GM12875 (cell line): ENCODE measurements around the gene SPNS2.

Source experiments
- H3K4me3 ChIP-seq: one replicate; pipeline ENCODE4 v1.5.1; 2011; ENCODE audit warnings: low read depth, low read length, control low read depth
- TF ChIP-seq, protein P1 (sequence below): IDR thresholded peaks from 2 replicates; pipeline ENCODE4 v1.5.1; 2011; ENCODE audit warnings: low read depth, mild to moderate bottlenecking, control low read depth, inconsistent platforms, low read length, moderate library complexity, borderline replicate concordance; ENCODE audit not compliant: insufficient read depth

SPNS2 gene

GRCh38 chr17:4554441-4554996 is 55.8 kb downstream of the SPNS2 start:
- H3K4me3 ChIP-seq, result peak overlapping the region; percentile 87
- TF ChIP-seq, protein P1, sequence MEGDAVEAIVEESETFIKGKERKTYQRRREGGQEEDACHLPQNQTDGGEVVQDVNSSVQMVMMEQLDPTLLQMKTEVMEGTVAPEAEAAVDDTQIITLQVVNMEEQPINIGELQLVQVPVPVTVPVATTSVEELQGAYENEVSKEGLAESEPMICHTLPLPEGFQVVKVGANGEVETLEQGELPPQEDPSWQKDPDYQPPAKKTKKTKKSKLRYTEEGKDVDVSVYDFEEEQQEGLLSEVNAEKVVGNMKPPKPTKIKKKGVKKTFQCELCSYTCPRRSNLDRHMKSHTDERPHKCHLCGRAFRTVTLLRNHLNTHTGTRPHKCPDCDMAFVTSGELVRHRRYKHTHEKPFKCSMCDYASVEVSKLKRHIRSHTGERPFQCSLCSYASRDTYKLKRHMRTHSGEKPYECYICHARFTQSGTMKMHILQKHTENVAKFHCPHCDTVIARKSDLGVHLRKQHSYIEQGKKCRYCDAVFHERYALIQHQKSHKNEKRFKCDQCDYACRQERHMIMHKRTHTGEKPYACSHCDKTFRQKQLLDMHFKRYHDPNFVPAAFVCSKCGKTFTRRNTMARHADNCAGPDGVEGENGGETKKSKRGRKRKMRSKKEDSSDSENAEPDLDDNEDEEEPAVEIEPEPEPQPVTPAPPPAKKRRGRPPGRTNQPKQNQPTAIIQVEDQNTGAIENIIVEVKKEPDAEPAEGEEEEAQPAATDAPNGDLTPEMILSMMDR, result no peak

- H3K4me3 ChIP-seq, result peak within 1 kb of the TSS; percentile 87
- TF ChIP-seq, protein P1, result no peak
Observed at GRCh38 chr17:4554997-4555799, 56.5 kb downstream of the SPNS2 start, which contains the start of gene MYBBP1A. Gene MYBBP1A, minus strand, starts transcription at chr17:4555384. Its CDS starts 60 bp downstream, at chr17:4555324.

DNA sequence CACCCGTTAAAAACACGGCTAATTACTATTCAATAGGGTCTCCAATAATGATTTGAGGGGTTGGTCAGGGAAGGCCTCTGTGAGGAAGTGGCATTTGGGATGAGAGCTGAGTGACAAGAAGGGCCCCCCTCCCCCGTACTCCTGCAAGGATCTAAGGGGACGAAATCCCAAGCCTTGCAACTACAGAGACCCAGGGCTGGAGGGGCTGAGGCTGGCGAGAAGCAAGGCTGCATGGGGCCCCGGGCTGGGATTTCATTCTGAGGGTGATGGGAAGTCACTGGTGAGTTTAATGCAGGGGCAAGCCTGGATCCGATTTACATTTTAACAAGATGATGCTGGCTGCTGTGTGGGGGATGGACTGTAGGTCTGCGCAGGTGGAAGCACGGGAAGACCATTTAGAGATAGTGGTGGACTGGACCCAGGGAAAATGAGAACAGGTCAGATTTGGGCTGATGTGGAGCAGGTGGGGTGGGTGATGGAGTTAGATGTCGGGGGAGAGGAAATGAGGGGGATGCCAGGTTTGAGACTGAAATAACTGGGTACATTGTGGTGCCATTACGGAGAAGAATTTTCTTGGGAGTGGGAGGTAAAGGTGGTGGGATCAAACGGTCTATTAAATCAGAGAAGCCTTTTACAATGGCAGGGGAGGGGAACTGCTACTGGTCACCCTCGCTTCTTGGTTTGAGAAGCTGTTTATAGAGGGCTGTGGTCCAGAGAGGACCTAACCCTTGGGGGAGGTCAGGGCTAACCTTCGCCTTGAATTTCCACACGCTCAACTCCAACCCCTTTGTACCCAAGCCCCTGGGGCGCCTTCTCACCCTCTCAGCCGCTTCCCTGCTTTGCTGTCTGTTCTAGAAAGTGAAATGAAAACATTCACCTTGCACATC is 57.4 kb downstream of the SPNS2 start:
- TF ChIP-seq, protein P1, result no peak
- peak overlapping the region; percentile 87 for H3K4me3 ChIP-seq

DNA sequence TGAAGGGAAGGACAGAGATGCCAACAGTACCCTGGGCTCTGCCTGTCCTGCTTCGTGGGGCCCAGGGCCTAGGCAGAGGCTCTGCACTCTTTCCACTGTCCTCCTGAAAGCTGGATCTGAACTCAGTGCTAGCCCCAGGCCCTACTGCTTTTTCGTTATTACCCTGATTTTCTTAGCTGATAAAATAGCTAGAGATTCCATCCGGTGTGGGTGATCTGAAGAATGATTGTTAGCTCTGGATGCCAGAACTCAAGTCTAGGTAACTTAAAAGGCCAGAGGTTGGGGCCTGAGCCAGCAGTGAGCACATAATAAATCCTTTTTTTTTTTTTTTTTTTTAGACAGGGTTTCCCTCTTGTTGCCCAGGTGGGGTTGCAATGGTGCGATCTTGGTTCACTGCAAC is 58.3 kb downstream of the SPNS2 start:
- TF ChIP-seq, protein P1, result no peak
- no peak overlapping the region for H3K4me3 ChIP-seq

DNA sequence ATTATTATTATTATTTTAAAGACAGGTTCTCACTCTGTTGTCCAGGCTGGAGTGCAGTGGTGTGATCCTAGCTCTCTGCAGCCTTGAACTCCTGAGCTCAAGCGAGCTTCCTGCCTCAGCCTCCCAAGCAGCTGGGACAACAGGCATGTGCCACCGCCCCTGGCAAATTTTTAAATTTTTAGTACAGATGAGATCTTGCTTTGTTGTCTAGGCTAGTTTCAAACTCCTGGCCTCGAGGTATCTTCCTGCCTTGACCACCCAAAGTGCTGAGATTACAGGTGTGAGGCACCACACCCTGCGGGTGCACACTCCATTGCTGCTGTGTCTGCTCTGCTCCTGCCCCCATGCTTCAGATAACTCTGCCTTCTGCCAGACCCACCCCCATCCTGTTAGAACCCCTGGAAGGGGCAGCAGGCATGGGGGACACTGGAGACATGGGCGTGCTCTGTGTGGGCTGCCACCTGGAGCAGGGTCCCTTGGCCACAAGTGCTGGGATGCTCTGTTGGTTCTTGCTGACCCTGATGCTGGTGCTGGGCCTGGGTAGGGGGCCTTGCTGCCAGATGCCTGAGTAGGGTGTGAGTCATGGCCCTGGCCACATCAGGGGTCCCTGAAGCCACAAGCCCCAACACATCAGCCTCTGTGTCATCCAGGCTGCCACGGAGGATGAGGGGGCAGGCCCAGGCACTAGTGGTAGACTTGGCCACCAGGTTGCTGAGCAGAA is 59.1 kb downstream of the SPNS2 start:
- TF ChIP-seq, protein P1, result no peak
- H3K4me3 ChIP-seq, result no peak overlapping the region

- H3K4me3 ChIP-seq, result no peak overlapping the region
- TF ChIP-seq, protein P1, result no peak
Observed at GRCh38 chr17:4558347-4558971, 59.8 kb downstream of the SPNS2 start.
